K562 (cell line): ENCODE results near the gene SLC25A42. TPM values are rescaled to one million over a fixed set of nuclear protein-coding genes. Genes with fewer than 3 reads are reported as not detected.

ENCODE experiments used
- ATAC-seq: fragments of 200-7000 bp; cut with Tn5 transposase; 3 replicates; pipeline ENCODE4 v1.9.1; 2020; ENCODE audit warnings: moderate library complexity
- BruUV-seq: library from RNA; stranded (reverse); fragments of 400-500 nt; replicated peaks from 2 replicates; lab custom pipeline; 2021; lab: Mats Ljungman, UMichigan
- CTCF ChIA-PET: fragments of 300-600 bp; formaldehyde crosslinking; extraction: SDS; loops from one replicate; lab custom pipeline; 2021; ENCODE audit warnings: low intra/inter-chr PET ratio; lab: Yijun Ruan, JAX
- POLR2A ChIA-PET: fragments of 300-600, 350-650 bp; sonication (Branson Sonifier 250); formaldehyde crosslinking; extraction: SDS; loops from one replicate; lab custom pipeline; 2021; ENCODE audit warnings: antibody characterized with exemption, inconsistent platforms; lab: Yijun Ruan, JAX
- DNase-seq, 4 experiments: peaks; one replicate each; pipeline versions ENCODE4 v3.0.0 to v3.0.0-alpha.2; 2011 to 2018; ENCODE audit warnings: low spot score in 3 of 4, mixed read lengths in 3 of 4; ENCODE audit errors: extremely low read depth in 1 of 4
- FAIRE-seq: peaks from 2 replicates; lab custom pipeline; 2011; peaks lifted over from hg19 to GRCh38; lab: Jason Lieb, UNC
- H2AFZ ChIP-seq: 2 replicates; pipeline ENCODE4 v1.6.0; 2011; ENCODE audit warnings: low read depth, low read length, control low read depth, inconsistent platforms
- H3K27ac ChIP-seq: fragments of 200-600 bp; 3 replicates; pipeline ENCODE4 v1.8.0; 2011; ENCODE audit warnings: low read depth, mild to moderate bottlenecking, control low read depth, inconsistent platforms, low read length, moderate library complexity, mixed read lengths; ENCODE audit errors: extremely low read depth
- H3K27me3 ChIP-seq, 2 experiments: fragments of 300-600 bp in 1 of 2; 2 replicates in 1 of 2; 3 replicates in 1 of 2; pipeline versions ENCODE4 v1.6.0 to v1.8.0; 2011; ENCODE audit warnings: inconsistent platforms in 2 of 2, low read length in 2 of 2, mild to moderate bottlenecking in 1 of 2, mixed read lengths in 1 of 2, moderate library complexity in 1 of 2; ENCODE audit not compliant: control insufficient read depth in 2 of 2, insufficient read depth in 2 of 2
- H3K36me3 ChIP-seq: fragments of 300-600 bp; 3 replicates; pipeline ENCODE4 v1.8.0; 2011; ENCODE audit warnings: mild to moderate bottlenecking, low read length, inconsistent platforms; ENCODE audit not compliant: control insufficient read depth, insufficient read depth
- H3K4me1 ChIP-seq, 2 experiments: fragments of 200-600 bp in 1 of 2; replicated peaks in 1 of 2; 2 replicates in 1 of 2; 3 replicates in 1 of 2; pipeline versions ENCODE4 v1.5.1 to v1.8.0; 2011; ENCODE audit warnings: inconsistent platforms in 2 of 2, low read length in 2 of 2, mild to moderate bottlenecking in 1 of 2, mixed read lengths in 1 of 2, moderate library complexity in 1 of 2; ENCODE audit not compliant: control insufficient read depth in 2 of 2, insufficient read depth in 2 of 2
- H3K4me2 ChIP-seq: 2 replicates; pipeline ENCODE4 v1.6.1; 2011; ENCODE audit warnings: low read length, control low read depth, inconsistent platforms, mixed read lengths; ENCODE audit not compliant: insufficient read depth
- H3K4me3 ChIP-seq: fragments of 200-600 bp; sonication (generic), shearing (Covaris generic); 2 replicates; pipeline ENCODE4 v1.5.1; 2016; ENCODE audit warnings: control low read depth, inconsistent platforms
- H3K79me2 ChIP-seq: fragments of 200-600 bp; 3 replicates; pipeline ENCODE4 v1.8.0; 2011; ENCODE audit warnings: low read length, inconsistent platforms; ENCODE audit not compliant: control insufficient read depth, insufficient read depth
- H3K9ac ChIP-seq, 2 experiments: 2 replicates each; pipeline versions ENCODE4 v1.6.0 to v1.6.1; 2011; ENCODE audit warnings: low read depth in 2 of 2, low read length in 2 of 2, control low read depth in 1 of 2, inconsistent platforms in 1 of 2, mild to moderate bottlenecking in 1 of 2, mixed read lengths in 1 of 2; ENCODE audit not compliant: insufficient read depth in 1 of 2
- H3K9me1 ChIP-seq: one replicate; pipeline ENCODE4 v1.6.0; 2011; ENCODE audit warnings: inconsistent platforms, mild to moderate bottlenecking, low read length, moderate library complexity; ENCODE audit not compliant: control insufficient read depth, insufficient read depth
- H3K9me3 ChIP-seq: replicated peaks from 2 replicates; pipeline ENCODE4 v1.5.1; 2011; ENCODE audit warnings: low read depth, low read length, inconsistent platforms; ENCODE audit not compliant: control insufficient read depth, insufficient read depth
- H4K20me1 ChIP-seq: replicated peaks from 2 replicates; pipeline ENCODE4 v1.6.1; 2011; ENCODE audit warnings: low read length, inconsistent platforms, mixed read lengths; ENCODE audit not compliant: control insufficient read depth, insufficient read depth
- CEBPZ ChIP-seq: fragments of 150-350 bp; IDR thresholded peaks from 2 replicates; pipeline ENCODE4 v1.6.1; 2014; ENCODE audit warnings: low read depth, mild to moderate bottlenecking, low read length, borderline replicate concordance
- CREBBP ChIP-seq: IDR thresholded peaks from one replicate; pipeline ENCODE4 v1.6.1; 2012; ENCODE audit warnings: low read depth, mild to moderate bottlenecking, control low read depth, inconsistent platforms, low read length
- KLF16 ChIP-seq: IDR thresholded peaks from 2 replicates; pipeline ENCODE4 v1.6.1; 2016; ENCODE audit warnings: antibody characterized with exemption
- LEF1 ChIP-seq: fragments of 450-650 bp; IDR thresholded peaks from 2 replicates; pipeline ENCODE4 v1.6.1; 2016; ENCODE audit warnings: mild to moderate bottlenecking
- MBD2 ChIP-seq: sonication (generic); IDR thresholded peaks from 2 replicates; pipeline ENCODE4 v1.6.1; 2016; ENCODE audit warnings: low read depth, borderline replicate concordance
- RUNX1 ChIP-seq: sonication (generic); IDR thresholded peaks from 2 replicates; pipeline ENCODE4 v1.6.1; 2016; ENCODE audit warnings: antibody characterized with exemption, low read depth
- SAFB ChIP-seq: fragments of 200-400 bp; formaldehyde crosslinking; IDR thresholded peaks from 2 replicates; pipeline ENCODE4 v1.6.1; 2017; ENCODE audit warnings: low read depth, low read length, borderline replicate concordance
- SMARCB1 ChIP-seq: IDR thresholded peaks from 2 replicates; pipeline ENCODE4 v1.6.1; 2011; ENCODE audit warnings: improper control_type of control experiment, low read depth; ENCODE audit not compliant: insufficient read length
- TRIM24 ChIP-seq, 2 experiments: fragments of 450-650 bp; IDR thresholded peaks; 2 replicates each; pipeline ENCODE4 v1.6.1; 2016
- ZNF232 ChIP-seq: sonication (generic); formaldehyde crosslinking; IDR thresholded peaks from 2 replicates; pipeline ENCODE4 v1.8.0; 2022; ENCODE audit warnings: mild to moderate bottlenecking, missing genetic modification reagents
- ZNF696 ChIP-seq: fragments of 250-450 bp; sonication (Bioruptor Pico); conservative IDR thresholded peaks from 2 replicates; pipeline ENCODE4 v1.4.0; 2020; ENCODE audit warnings: mild to moderate bottlenecking, moderate library complexity
- WGBS: fragments of 100-300 bp; shearing (Covaris generic); methylation state at CpG from one replicate; pipeline ENCODE4 v1.1.6; 2016; ENCODE audit warnings: low coverage, mixed read lengths; ENCODE audit not compliant: insufficient coverage; ENCODE audit errors: missing lambda C conversion rate; 5-methylcytosine and 5-hydroxymethylcytosine counted together
- in situ Hi-C: fragments of 300-500 bp; cut with MboI; formaldehyde crosslinking; loops from 4 replicates; pipeline ENCODE4 v1.15.0; 2018; ENCODE audit warnings: inconsistent platforms, mixed read lengths
- intact Hi-C: fragments of 100-400 bp; cut with micrococcal nuclease; formaldehyde crosslinking; loops from 2 replicates; pipeline ENCODE4 v1.14.2; 2022
- polyA plus RNA-seq, 8 experiments: library from polyadenylated mRNA; depleted of rRNA in 4 of 8; stranded (reverse) in 5 of 8; unstranded in 3 of 8; fragments of >200 nt; fragmentation: Nextera tagmentation in 2 of 8; fragmentation: Illumina TruSeq in 1 of 8; extraction: Ambion mirVana in 2 of 8; extraction: Trizol in 1 of 8; gene quantifications; 2 replicates each; pipeline versions ENCODE4 v1.2.1 to v1.2.3, GENCODE V29; 2011 to 2014; ENCODE audit warnings: inconsistent platforms in 1 of 8, missing spikeins in 1 of 8
- total RNA-seq, 7 experiments: library from RNA; depleted of rRNA in 6 of 7; stranded (reverse); fragments of >200 nt in 6 of 7; fragmentation: Illumina TruSeq in 2 of 7; extraction: Trizol in 2 of 7; gene quantifications; 2 replicates each; pipeline versions ENCODE4 v1.2.1 to v1.2.3, GENCODE V29; 2011 to 2021; ENCODE audit warnings: low replicate concordance in 1 of 7

Gene SLC25A42
- total and polyA plus RNA-seq, 9 of the 15 experiments (the other 6 are each of a cell fraction or from before 2014, with no cell fraction given), result 0.59 to 32.2 (median 14.1) TPM

DNA sequence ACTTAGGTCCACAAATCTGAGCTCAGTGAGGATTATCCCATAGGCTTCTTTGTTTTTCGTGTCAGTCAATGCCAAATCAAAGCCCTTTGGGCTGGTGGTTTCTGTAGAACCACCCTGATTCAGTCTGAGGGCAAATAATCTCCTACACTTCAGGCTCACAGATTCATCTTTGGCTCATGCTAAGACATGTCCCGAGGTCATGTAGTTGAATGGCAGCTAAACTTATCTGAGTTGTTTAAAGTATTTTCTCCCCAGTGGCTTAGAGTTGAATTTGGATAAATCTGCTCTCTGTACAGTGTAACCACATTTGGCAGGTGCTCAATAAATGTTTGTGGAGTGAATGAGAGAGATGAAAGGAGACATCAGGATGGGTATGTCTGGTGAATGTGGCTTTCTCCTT lies 13.1 kb upstream of the SLC25A42 start:
- intact Hi-C loops (loop anchor here (10.0 kb wide), 1 partner anchor 274 kb away; the partner anchor contains the start of genes MAU2 and SUGP1), in situ Hi-C loops (no loop called here)
- 49% methylated on average over 2 of the region's 2 CpGs for WGBS
- H3K27me3 ChIP-seq, result no peaks in the 10 kb centered on the region
- no peak for DNase-seq
- no peak for FAIRE-seq
- H2AFZ ChIP-seq, result no peak overlapping the region
- POLR2A ChIA-PET, result interaction anchor here (1.0 to 2.7 kb wide), 3 partner anchors 9 to 65 kb away, joined by 3 to 11 read pairs (median 5); no protein-coding TSS in a partner anchor
- no peak overlapping the region for H3K4me2 ChIP-seq
- CTCF ChIA-PET, result interaction anchor here (1.4 kb wide), 1 partner anchor 62 kb away, joined by 6 read pairs; no protein-coding TSS in a partner anchor
- H4K20me1 ChIP-seq, result 0 out of 2 replicates have a peak, but pooled peaks cover 4% of the 10 kb centered on the region
- H3K4me1 ChIP-seq, result peaks cover 0 to 28% of the 10 kb centered on the region in 2 experiments; a peak in 2 of 5 replicates
- H3K9me3 ChIP-seq, result no peaks in the 10 kb centered on the region
- H3K79me2 ChIP-seq, result peaks cover 3% of the 10 kb centered on the region; the same call in 2 of the 3 replicates
- ATAC-seq, result no peak
- no TSS peak for BruUV-seq
- no peak overlapping the region for H3K27ac ChIP-seq
- H3K9me1 ChIP-seq, result peaks cover 4% of the 10 kb centered on the region
- no peak overlapping the region for H3K9ac ChIP-seq
- no peak overlapping the region for H3K4me3 ChIP-seq
- H3K36me3 ChIP-seq, result peaks cover 77% of the 10 kb centered on the region
- TF ChIP-seq CREBBP (no peak), ZNF232 (no peak), ZNF696 (CRISPR knock-in tag) (no peak), SAFB (no peak), RUNX1 (no peak), KLF16 (no peak), LEF1 (no peak), CEBPZ (no peak), TRIM24 (IDR thresholded peaks at IDR 0.05) (no peak), SMARCB1 (no peak), MBD2 (no peak)
- TF ChIP-seq, all 486 proteins: peak for 0
